ENCODE data around the gene NEK10. TPM values are rescaled to one million over a fixed set of nuclear protein-coding genes. Genes with fewer than 3 reads are reported as not detected.

NEK10 gene
- total RNA-seq, 1 donor from 2014 or later, result 4.2 TPM

- Mint-ChIP-seq H3K36me3 (no peaks in the 10 kb centered on the region), H3K4me3 (no peak overlapping the region), H3K4me1 (ENCODE audit: unreplicated experiment) (no peaks in the 10 kb centered on the region), H3K9me3 (no peaks in the 10 kb centered on the region), H3K27ac (no peak overlapping the region), H3K27me3 (no peaks in the 10 kb centered on the region)
- no peak for TF ChIP-seq CTCF (conservative IDR thresholded peaks at IDR 0.05)
- DNase-seq (ENCODE audit: extremely low spot score, unreplicated experiment), result no peak
Measured at GRCh38 chr3:27216295-27216855, 152.8 kb downstream of the NEK10 start.

GRCh38 chr3:27213450-27213849 lies 155.7 kb downstream of the NEK10 start:
- Mint-ChIP-seq H3K9me3 (no peaks in the 10 kb centered on the region), H3K36me3 (no peaks in the 10 kb centered on the region), H3K4me3 (no peak overlapping the region), H3K27ac (no peak overlapping the region), H3K4me1 (ENCODE audit: unreplicated experiment) (no peaks in the 10 kb centered on the region), H3K27me3 (no peaks in the 10 kb centered on the region)
- no peak for TF ChIP-seq CTCF (conservative IDR thresholded peaks at IDR 0.05)
- DNase-seq (ENCODE audit: extremely low spot score, unreplicated experiment), result no peak

- Mint-ChIP-seq H3K27ac (no peak overlapping the region), H3K36me3 (no peaks in the 10 kb centered on the region), H3K27me3 (no peaks in the 10 kb centered on the region), H3K4me3 (no peak overlapping the region), H3K4me1 (ENCODE audit: unreplicated experiment) (no peaks in the 10 kb centered on the region), H3K9me3 (no peaks in the 10 kb centered on the region)
- TF ChIP-seq CTCF (conservative IDR thresholded peaks at IDR 0.05), result no peak
- no peak for DNase-seq (ENCODE audit: extremely low spot score, unreplicated experiment)
Measured at GRCh38 chr3:27209617-27210264, 159.4 kb downstream of the NEK10 start.

- Mint-ChIP-seq H3K4me1 (ENCODE audit: unreplicated experiment) (no peaks in the 10 kb centered on the region), H3K4me3 (no peak overlapping the region), H3K27ac (no peak overlapping the region), H3K36me3 (no peaks in the 10 kb centered on the region), H3K9me3 (no peaks in the 10 kb centered on the region), H3K27me3 (no peaks in the 10 kb centered on the region)
- TF ChIP-seq CTCF (conservative IDR thresholded peaks at IDR 0.05), result no peak
- no peak for DNase-seq (ENCODE audit: extremely low spot score, unreplicated experiment)
Measured at GRCh38 chr3:27208961-27209616, 160.1 kb downstream of the NEK10 start.

- no peak for DNase-seq (ENCODE audit: extremely low spot score, unreplicated experiment)
- Mint-ChIP-seq H3K9me3 (no peaks in the 10 kb centered on the region), H3K27ac (no peak overlapping the region), H3K4me1 (ENCODE audit: unreplicated experiment) (no peaks in the 10 kb centered on the region), H3K4me3 (no peak overlapping the region), H3K36me3 (no peaks in the 10 kb centered on the region), H3K27me3 (no peaks in the 10 kb centered on the region)
- no peak for TF ChIP-seq CTCF (conservative IDR thresholded peaks at IDR 0.05)
Measured at GRCh38 chr3:27202959-27203358, 166.2 kb downstream of the NEK10 start.

Measured in type B pancreatic cell (in vitro differentiated cells).